ENCODE measurements around the gene ZDHHC14. TPM values are rescaled to one million over a fixed set of nuclear protein-coding genes. Genes with fewer than 3 reads are reported as not detected.

The ZDHHC14 gene
- total RNA-seq, 4 donors from 2014 or later: 7.1 to 11.4 (median 9.8) TPM

DNA sequence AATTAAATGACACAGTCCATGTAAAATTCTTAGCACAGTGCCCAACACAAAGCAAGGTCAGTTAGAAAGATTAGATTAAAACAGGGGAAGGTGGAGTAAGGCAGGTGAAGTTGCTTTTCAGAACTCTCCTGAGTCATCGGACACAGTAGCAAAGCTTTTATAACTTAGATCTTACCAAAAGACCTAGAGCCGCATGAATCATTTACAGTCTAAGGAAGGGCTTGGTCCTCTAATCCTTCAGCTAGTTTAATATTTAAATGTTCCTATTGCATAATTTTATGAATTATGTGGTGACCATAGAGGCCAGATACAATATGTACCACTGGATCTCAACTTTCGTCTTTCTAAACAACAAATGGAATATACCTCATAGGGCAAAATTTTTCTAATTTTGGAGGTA, 240.0 kb downstream of the ZDHHC14 start:
- no peak overlapping the region for H3K4me3 ChIP-seq
- intact Hi-C loops (cut with DNase I): no loop called here
- H3K27ac ChIP-seq (replicated peaks in 1 of 4): no peak overlapping the region
- TF ChIP-seq, protein P1, sequence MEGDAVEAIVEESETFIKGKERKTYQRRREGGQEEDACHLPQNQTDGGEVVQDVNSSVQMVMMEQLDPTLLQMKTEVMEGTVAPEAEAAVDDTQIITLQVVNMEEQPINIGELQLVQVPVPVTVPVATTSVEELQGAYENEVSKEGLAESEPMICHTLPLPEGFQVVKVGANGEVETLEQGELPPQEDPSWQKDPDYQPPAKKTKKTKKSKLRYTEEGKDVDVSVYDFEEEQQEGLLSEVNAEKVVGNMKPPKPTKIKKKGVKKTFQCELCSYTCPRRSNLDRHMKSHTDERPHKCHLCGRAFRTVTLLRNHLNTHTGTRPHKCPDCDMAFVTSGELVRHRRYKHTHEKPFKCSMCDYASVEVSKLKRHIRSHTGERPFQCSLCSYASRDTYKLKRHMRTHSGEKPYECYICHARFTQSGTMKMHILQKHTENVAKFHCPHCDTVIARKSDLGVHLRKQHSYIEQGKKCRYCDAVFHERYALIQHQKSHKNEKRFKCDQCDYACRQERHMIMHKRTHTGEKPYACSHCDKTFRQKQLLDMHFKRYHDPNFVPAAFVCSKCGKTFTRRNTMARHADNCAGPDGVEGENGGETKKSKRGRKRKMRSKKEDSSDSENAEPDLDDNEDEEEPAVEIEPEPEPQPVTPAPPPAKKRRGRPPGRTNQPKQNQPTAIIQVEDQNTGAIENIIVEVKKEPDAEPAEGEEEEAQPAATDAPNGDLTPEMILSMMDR (IDR thresholded peaks at IDR 0.05): no peak
- TF ChIP-seq POLR2A (IDR thresholded peaks at IDR 0.05; ENCODE audit: low read depth) (no peak), POLR2AphosphoS5 (IDR thresholded peaks at IDR 0.05) (no peak), EP300 (IDR thresholded peaks at IDR 0.05) (no peak)
- H3K27me3 ChIP-seq: no peaks in the 10 kb centered on the region
- no peak for DNase-seq (ENCODE audit: extremely low spot score)
- no peaks in the 10 kb centered on the region for H3K36me3 ChIP-seq
- no peaks in the 10 kb centered on the region for H3K9me3 ChIP-seq
- 97% methylated on average over 3 of the region's 3 CpGs for WGBS
- no peaks in the 10 kb centered on the region for H3K4me1 ChIP-seq

DNA sequence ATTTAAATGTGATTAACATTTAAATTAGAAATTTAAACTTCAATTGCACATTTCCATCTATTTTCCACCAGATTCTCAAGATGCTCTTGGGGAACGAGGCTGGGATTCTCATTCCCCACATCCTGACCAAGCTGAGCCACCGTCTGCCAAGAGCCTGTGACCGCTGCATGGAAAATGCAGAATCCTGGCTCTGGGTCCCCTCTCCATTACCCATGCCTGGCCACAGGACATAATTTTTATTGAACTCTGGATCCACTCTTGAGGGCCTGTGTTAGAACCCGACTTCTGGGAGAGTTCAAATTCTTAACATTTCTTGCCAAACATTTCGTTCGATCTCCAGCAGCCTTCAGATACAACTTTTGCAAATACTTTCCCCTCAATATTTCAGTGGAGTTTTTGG, 240.4 kb downstream of the ZDHHC14 start:
- no peak for DNase-seq (ENCODE audit: extremely low spot score)
- Histone ChIP-seq H3K27ac (replicated peaks in 1 of 4) (no peak overlapping the region), H3K9me3 (no peaks in the 10 kb centered on the region), H3K36me3 (no peaks in the 10 kb centered on the region), H3K4me3 (no peak overlapping the region), H3K27me3 (no peaks in the 10 kb centered on the region), H3K4me1 (no peaks in the 10 kb centered on the region)
- TF ChIP-seq POLR2AphosphoS5 (IDR thresholded peaks at IDR 0.05) (no peak), POLR2A (IDR thresholded peaks at IDR 0.05; ENCODE audit: low read depth) (no peak), EP300 (IDR thresholded peaks at IDR 0.05) (no peak)
- TF ChIP-seq, protein P1 (IDR thresholded peaks at IDR 0.05): no peak
- intact Hi-C loops (cut with DNase I): no loop called here
- WGBS: 80% methylated on average over 6 of the region's 6 CpGs

DNA sequence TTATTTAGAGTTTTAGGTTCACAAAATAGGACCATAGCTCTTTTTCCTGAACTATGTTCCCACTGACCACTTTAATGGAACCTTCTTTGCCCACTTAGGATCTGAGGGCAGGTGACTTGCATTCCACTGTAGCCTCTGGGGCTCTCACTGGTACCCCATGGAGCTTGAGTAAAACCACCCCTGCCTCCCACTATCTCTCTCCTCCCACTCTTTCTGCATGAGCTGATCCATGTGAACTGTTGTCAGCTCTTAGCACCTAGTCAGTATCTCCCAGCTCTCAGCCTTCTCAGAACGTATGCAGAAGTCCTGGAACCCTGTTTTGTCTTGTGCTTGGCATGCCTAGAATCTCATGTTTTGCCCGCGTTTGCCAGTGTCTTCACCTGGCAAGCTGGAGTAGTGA, 241.4 kb downstream of the ZDHHC14 start:
- intact Hi-C loops (cut with DNase I): no loop called here
- Histone ChIP-seq H3K36me3 (no peaks in the 10 kb centered on the region), H3K27ac (replicated peaks in 1 of 4) (no peak overlapping the region), H3K4me1 (no peaks in the 10 kb centered on the region), H3K9me3 (no peaks in the 10 kb centered on the region), H3K4me3 (no peak overlapping the region), H3K27me3 (no peaks in the 10 kb centered on the region)
- no peak for DNase-seq (ENCODE audit: extremely low spot score)
- 95% methylated on average over 3 of the region's 3 CpGs for WGBS
- TF ChIP-seq POLR2A (IDR thresholded peaks at IDR 0.05; ENCODE audit: low read depth): no peak
- TF ChIP-seq POLR2AphosphoS5 (IDR thresholded peaks at IDR 0.05): no peak
- TF ChIP-seq, protein P1 (IDR thresholded peaks at IDR 0.05): no peak
- TF ChIP-seq EP300 (IDR thresholded peaks at IDR 0.05): no peak

DNA sequence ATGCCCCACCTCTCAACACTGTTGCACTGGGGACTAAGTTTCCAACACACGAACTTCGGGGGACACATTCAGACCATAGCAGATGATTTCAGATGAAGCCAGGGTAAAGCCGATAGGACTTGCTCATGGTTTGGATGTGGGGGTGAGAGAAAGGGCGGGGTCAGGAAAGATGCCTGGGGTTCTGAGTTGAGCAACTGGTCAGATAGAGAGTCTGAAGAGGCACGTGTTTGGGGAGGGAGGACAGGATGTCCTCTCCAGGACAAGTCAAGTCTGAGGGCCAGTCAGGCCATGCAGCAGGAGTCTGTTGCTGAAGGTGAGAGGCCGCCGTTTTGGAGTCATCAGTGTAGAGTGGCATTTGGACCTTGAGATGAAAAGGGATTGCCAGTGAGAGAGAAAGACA, 244.1 kb downstream of the ZDHHC14 start:
- intact Hi-C loops (cut with DNase I): no loop called here
- Histone ChIP-seq H3K4me1 (no peaks in the 10 kb centered on the region), H3K9me3 (no peaks in the 10 kb centered on the region), H3K27ac (replicated peaks in 1 of 4) (no peak overlapping the region), H3K27me3 (no peaks in the 10 kb centered on the region), H3K4me3 (no peak overlapping the region), H3K36me3 (no peaks in the 10 kb centered on the region)
- no peak for DNase-seq (ENCODE audit: extremely low spot score)
- 89% methylated on average over 7 of the region's 7 CpGs for WGBS
- TF ChIP-seq POLR2AphosphoS5 (IDR thresholded peaks at IDR 0.05) (no peak), EP300 (IDR thresholded peaks at IDR 0.05) (no peak), POLR2A (IDR thresholded peaks at IDR 0.05; ENCODE audit: low read depth) (no peak)
- TF ChIP-seq, protein P1 (IDR thresholded peaks at IDR 0.05): no peak

DNA sequence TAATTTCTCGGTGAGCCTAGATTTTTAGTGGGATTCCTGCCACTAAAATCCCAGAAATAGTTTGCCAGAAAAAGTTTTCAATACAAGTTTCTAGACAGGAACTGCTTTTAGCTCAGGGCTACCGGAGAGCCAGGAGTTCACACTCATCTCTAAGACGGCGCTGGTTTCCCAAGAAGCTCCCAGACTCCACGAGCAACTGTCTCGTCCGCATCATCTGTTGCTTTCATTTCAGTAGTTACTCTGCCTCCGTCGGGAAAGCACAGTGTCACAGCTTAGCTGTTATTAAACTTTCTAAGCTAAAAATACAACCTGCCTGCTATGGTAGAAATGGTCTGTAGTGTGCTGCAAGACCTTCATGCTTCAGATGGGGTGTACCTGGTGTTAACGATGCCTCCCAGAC, 244.8 kb downstream of the ZDHHC14 start:
- Histone ChIP-seq H3K9me3 (no peaks in the 10 kb centered on the region), H3K36me3 (no peaks in the 10 kb centered on the region), H3K27me3 (no peaks in the 10 kb centered on the region), H3K27ac (replicated peaks in 1 of 4) (no peak overlapping the region), H3K4me1 (no peaks in the 10 kb centered on the region), H3K4me3 (no peak overlapping the region)
- no peak for DNase-seq (ENCODE audit: extremely low spot score)
- 76% methylated on average over 10 of the region's 10 CpGs for WGBS
- intact Hi-C loops (cut with DNase I): no loop called here
- TF ChIP-seq POLR2A (IDR thresholded peaks at IDR 0.05; ENCODE audit: low read depth): no peak
- TF ChIP-seq, protein P1 (IDR thresholded peaks at IDR 0.05): no peak
- TF ChIP-seq POLR2AphosphoS5 (IDR thresholded peaks at IDR 0.05): no peak
- no peak for TF ChIP-seq EP300 (IDR thresholded peaks at IDR 0.05)
